ENCODE data around the gene COL6A1. TPM values are rescaled to one million over a fixed set of nuclear protein-coding genes. Genes with fewer than 3 reads are reported as not detected.

COL6A1 gene
- total RNA-seq, 1 donor = 538 TPM

DNA sequence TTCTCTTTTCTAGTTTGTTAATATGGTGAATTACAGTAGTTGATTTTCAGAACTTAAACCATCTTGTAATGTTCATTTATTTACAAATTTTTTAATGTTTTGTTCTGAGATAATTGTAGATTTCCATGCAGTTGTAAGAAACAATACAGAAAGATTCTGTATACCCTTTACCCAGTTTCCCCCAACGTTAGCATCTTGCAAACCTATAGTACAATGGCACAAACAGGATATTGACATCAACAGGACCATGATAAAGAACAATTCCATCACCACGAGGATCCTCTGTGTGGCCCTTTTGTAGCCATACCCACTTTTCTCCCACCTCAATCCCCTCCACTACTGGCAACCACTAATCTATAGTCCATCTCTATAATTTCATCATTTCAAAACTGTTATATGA is 33.3 kb downstream of the COL6A1 start:
- no peak for DNase-seq (ENCODE audit: low read depth)
- TF ChIP-seq, protein P1, sequence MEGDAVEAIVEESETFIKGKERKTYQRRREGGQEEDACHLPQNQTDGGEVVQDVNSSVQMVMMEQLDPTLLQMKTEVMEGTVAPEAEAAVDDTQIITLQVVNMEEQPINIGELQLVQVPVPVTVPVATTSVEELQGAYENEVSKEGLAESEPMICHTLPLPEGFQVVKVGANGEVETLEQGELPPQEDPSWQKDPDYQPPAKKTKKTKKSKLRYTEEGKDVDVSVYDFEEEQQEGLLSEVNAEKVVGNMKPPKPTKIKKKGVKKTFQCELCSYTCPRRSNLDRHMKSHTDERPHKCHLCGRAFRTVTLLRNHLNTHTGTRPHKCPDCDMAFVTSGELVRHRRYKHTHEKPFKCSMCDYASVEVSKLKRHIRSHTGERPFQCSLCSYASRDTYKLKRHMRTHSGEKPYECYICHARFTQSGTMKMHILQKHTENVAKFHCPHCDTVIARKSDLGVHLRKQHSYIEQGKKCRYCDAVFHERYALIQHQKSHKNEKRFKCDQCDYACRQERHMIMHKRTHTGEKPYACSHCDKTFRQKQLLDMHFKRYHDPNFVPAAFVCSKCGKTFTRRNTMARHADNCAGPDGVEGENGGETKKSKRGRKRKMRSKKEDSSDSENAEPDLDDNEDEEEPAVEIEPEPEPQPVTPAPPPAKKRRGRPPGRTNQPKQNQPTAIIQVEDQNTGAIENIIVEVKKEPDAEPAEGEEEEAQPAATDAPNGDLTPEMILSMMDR (IDR thresholded peaks at IDR 0.05; ENCODE audit: insufficient read depth, low read depth, low read length) = no peak
- H3K4me3 ChIP-seq (ENCODE audit: low read depth, low read length) = no peak overlapping the region

DNA sequence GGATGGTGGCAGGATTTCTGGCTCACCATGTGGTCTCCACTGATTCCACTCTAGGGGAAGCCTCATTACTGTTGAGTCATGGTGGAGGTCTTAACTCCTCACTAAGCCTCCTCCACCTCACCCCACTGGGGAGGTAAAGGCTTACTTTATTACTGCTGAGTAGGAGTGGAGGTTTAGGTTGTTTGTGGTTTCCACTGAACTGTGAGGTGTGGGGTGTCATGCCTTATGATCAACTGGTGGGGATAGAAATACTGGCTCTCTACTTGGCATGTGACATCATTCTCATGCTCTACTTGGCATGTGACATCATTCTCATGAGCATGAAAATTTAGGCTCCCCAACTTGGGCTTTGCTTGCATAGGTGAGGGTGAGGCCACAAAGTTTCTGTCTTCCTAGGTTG is 35.6 kb downstream of the COL6A1 start:
- DNase-seq (ENCODE audit: low read depth) = no peak
- H3K4me3 ChIP-seq (ENCODE audit: low read depth, low read length) = no peak overlapping the region
- TF ChIP-seq, protein P1 (IDR thresholded peaks at IDR 0.05; ENCODE audit: insufficient read depth, low read depth, low read length) = no peak

DNA sequence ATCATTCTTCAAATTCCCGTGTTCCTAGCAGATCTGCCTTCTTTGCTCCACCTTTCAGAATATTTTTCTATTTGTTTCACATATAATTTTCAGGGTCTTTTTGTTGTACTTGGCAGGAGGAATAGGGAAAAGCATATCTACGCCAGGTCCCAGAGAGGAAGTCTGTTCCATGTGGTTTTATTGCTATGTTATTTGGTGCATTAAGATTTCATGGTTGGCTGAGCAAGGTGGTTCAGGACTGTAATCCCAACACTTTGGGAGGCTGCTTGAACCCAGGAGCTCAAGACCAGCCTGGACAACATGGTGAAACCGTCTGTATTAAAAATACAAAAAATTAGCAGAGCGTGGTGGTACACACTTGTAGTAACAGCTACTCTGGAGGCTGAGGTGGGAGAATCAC is 36.1 kb downstream of the COL6A1 start:
- TF ChIP-seq, protein P1 (IDR thresholded peaks at IDR 0.05; ENCODE audit: insufficient read depth, low read depth, low read length) = no peak
- DNase-seq (ENCODE audit: low read depth) = no peak
- no peak overlapping the region for H3K4me3 ChIP-seq (ENCODE audit: low read depth, low read length)

DNA sequence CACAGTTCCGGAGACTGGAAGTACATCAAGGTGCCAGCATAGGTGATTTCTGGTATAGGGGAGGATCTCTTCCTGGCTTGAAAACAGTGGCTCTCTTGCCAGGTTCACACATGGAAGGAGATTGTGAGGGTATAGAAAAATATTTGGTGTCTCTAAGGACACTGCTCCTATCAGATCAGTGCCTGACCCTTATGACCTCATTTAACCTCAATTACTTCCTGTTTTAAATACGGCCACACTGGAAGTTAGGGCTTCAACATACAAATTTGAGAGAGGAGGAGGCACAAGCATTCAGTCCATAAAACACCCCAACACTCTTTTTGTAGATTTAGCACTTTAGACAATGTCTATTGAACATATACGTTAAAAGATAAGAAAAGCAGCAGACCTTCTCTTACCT is 37.0 kb downstream of the COL6A1 start:
- DNase-seq (ENCODE audit: low read depth) = no peak
- TF ChIP-seq, protein P1 (IDR thresholded peaks at IDR 0.05; ENCODE audit: insufficient read depth, low read depth, low read length) = no peak

DNA sequence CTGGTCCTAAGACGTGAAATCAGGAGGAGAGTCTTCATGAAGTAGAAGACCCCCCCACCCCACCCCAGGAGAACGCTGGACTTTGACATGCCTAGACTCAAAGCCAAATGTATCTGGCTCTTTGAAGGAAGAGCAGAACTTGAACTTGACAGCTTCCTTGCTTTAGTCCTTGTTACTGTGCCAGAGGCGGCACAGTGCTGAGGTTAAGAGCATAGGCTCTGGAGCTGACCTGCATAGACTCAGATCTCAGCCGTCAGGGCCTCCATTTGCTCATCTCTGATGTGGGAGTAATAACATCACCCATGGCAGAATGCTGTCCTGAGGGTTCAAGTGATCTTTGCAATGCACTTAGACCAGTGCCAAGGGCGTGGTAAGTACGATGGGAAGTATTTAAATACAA is 39.0 kb downstream of the COL6A1 start:
- no peak for DNase-seq (ENCODE audit: low read depth)
- H3K4me3 ChIP-seq (ENCODE audit: low read depth, low read length) = no peak overlapping the region
- TF ChIP-seq, protein P1 (IDR thresholded peaks at IDR 0.05; ENCODE audit: insufficient read depth, low read depth, low read length) = no peak

More for the DNA sequence above, 37.0 kb downstream of the COL6A1 start:
- no peak overlapping the region for H3K4me3 ChIP-seq (ENCODE audit: low read depth, low read length)

DNA sequence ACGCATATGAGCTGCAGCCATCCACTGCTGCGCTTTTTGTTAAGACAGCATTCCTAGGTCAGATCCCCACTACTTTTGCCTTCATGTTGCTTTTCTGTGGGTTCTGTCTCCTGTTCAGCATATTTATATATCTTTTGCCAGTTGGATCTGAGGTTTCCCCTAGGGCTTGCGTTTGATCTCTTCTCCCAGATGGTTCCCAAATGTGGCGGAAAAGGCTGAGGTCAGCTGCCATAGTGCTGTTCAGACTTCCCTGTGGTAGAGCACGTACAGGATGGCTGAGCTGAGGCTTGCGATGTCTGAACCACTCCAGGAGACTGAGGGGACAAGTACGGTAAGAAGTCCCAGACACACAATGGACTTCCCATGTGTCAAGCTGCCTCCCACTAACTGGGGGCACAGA is 39.8 kb downstream of the COL6A1 start:
- TF ChIP-seq, protein P1 (IDR thresholded peaks at IDR 0.05; ENCODE audit: insufficient read depth, low read depth, low read length) = no peak
- H3K4me3 ChIP-seq (ENCODE audit: low read depth, low read length) = no peak overlapping the region
- DNase-seq (ENCODE audit: low read depth) = no peak

DNA sequence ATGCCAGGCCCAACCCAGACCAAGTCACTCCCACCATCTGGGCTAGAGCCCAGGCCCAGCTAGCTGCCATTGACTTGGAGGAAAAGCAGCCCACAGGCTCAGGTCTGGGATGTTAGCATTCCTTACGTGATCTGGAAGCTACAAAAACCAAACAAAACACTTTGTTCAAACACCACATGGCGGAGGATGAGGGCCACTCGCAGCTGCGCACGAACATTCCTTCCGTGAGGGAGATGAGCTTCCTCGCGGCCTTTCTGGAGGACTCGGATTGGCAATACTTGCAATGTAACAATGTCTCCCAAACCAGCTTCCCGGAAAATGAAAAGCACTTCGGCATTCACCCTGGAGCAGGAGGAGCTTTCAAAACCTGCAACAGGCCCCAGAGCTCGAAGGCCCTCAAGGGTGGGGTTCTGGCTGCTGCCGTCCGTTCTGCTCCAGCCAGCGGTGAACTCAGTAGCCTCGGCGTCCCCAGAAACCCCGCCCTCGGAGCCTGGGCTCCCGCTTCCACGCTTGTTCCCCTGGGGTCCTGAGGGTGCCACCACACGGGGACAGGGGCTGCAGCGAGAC is 40.5 kb downstream of the COL6A1 start:
- TF ChIP-seq, protein P1 (IDR thresholded peaks at IDR 0.05; ENCODE audit: insufficient read depth, low read depth, low read length) = no peak
- DNase-seq (ENCODE audit: low read depth) = peak; percentile 95
- no peak overlapping the region for H3K4me3 ChIP-seq (ENCODE audit: low read depth, low read length)

Data from fibroblast of villous mesenchyme (primary cell).